M059J (cell line): ENCODE results near the gene RAD51B. TPM values are rescaled to one million over a fixed set of nuclear protein-coding genes. Genes with fewer than 3 reads are reported as not detected.

ENCODE experiments used
- DNase-seq: peaks from one replicate; pipeline ENCODE4 v3.0.0-alpha.2; 2012; ENCODE audit warnings: low read depth
- total RNA-seq: library from RNA; depleted of rRNA; stranded (reverse); fragments of >200 nt; shearing (Covaris generic); gene quantifications from 2 replicates; pipeline ENCODE4 v1.2.3, GENCODE V29; 2014

Gene RAD51B
- total RNA-seq, 1 experiment from 2014 or later, result 19.0 TPM

DNA sequence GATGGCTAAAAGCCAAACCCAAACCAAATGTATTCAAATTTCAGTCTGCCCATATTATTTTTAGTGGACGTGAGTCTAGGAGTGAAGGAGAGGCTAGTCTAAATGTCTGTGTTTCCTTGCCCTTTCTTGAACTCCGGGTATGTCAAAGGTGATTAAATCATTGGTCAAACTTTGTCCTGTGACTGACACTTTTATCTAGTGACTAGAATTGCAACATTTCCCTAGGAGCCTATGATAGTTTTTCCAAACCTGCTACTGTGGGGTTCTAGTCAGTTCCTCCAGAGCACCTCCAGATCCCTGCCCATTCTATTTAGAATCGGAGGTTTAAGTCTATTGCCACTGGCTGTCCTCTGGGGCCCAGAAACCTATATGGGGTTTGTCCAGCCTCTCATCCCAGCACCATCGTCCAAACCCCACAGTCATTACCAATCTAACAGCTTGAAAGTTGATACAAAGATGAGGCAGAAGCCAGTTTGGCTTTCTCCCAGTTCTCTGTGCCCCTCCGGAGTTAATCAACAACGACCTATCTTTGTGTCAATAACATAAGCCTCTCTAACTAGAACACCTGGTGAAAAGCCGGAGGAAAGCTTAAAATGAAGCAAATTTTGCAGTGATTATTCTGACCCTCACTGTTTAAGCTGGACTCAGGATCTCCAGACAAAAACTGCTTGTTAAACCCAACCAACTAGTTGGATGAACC lies 666.6 kb downstream of the RAD51B start:
- DNase-seq, result no peak

DNA sequence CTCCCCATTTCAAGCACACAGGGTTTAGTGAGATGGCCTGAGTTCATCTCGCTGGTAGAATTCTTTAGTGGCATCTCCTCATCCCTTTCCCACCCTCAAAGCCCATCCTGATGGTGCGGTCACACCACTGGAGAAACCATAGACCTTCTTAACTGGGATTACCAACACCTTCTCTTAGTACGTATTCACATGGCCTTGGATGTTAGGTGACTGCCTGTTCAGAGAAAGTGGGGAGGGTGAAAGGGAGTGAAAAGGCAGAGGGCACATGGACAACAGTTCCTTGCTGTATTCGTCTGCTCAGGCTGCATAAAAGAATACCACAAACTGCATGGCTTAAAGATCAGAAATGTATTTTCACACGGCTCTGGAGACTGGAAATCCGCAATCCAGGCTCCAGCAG lies 667.2 kb downstream of the RAD51B start:
- no peak for DNase-seq

DNA sequence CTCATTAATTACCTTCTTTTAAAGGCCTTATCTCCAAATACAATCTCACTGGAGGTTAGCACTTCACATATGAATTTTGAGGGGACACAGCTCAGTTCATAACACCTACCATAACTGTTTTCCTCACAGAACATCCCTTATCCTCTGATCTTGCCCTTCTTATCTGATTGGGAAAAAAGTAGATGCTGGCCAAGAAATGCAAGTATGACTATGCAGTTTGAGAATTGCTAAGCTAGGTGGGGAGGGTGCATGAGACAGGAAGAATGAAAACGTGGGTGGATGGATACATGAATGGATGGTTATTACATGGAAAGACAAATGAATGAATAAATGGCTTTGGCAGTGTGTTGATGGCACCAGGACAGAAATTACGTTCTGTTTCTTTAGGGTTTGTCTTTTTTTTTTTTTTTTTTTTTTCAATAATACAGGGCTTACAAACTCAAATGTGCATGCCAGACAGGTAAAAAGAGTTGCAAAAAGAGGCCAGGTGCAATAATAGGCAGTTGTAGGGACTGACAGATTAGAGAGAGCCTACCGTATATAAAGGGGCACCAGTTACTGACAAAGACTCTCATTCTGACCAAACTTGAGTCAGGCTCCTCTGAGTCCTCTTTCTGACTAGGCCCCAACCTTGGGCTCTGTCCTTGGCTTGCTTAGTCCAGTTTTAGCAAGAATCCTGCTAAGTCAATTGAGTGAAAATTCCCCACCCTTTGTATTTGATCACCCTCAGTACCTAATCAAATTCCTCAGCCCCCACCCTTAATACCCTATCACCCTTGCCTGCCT lies 668.4 kb downstream of the RAD51B start:
- DNase-seq, result peak; percentile 76

DNA sequence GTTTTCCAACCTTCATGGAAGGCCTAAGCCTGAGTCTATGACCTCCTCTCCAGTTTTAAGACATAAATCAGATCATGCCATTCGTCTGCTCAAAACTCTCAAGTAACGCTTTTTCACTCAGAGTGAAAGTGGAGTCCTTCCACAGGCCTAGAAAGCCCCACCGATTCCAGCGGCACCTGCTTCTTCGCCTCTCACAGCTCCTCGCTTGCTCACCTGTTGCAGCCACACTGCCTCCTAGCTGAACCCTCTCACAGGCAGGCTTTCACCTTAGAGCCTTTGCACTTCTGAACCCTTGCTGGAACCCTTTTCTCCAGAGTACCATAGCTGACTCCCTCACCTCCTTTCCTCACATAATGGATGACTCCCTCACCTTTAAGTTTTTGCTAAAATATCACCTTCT lies 672.2 kb downstream of the RAD51B start:
- no peak for DNase-seq

DNA sequence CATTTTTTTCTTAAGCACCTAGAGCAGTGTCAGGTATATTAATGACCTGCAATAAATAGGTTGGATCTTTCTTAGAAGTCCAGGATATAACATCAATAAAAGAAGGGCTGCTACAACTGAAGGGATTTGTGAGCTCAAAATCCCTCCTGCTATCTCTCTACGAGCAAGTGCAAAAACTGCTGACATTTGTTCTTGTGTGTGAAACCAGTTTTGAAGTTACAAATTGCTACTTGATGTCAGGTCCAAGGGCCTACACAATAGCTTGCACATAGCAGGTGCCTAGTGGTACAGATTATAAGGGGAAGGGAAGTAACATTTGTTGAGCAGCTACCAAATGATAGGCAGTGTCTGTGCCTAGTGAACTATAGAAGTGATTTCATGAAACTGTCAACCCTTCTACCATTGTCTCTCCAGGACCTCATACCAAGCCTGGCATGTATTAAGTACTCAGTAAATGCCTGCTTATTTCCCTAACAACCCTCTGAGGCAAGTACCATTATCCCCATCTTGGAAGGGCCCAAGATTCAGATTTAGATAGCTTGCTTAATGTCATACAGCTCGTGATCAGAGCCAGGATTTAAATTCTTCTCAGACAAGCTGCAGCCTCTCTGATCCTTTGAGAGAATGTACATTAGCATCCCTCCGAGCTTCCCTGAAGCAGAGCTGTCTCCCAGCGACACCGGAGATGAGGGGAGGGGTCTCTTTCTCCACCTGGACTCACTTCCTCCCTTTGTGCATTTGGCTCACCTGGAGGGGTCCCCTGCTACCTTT lies 673.0 kb downstream of the RAD51B start:
- no peak for DNase-seq

DNA sequence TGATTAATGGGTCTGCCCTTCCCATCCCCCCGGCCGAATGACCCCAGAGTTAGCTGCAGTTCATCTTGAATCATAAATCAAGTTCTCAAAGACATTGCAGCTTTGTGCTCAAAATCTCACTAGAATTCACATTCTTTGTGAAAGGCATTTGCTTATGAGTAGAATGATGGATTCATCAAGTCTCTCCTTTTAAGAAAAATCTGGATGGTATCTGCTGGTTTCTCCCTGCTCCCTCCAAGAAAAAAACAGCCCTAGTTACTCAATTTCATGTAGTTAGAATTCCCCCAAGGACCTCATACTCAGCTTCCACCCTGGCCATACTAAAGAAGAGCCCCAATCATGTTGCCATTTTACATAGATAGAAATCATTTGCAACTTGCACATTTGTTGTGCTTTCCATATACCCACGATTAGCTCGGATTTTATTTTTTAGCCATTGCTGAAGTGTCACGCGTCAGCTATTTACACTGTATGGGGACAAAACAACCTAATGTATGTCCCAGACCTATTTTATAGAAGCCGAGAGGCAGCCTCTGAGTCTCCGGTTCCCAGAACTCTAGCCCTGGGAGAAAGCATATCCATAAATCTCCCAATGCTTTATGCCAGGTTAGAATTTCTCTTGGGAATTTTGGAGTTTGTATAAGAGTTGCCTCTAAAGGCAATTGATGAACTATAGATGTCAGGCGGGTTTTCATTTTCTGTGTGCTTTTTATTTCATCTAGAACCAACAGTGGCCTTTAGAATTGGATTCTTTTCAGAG lies 673.8 kb downstream of the RAD51B start:
- no peak for DNase-seq

DNA sequence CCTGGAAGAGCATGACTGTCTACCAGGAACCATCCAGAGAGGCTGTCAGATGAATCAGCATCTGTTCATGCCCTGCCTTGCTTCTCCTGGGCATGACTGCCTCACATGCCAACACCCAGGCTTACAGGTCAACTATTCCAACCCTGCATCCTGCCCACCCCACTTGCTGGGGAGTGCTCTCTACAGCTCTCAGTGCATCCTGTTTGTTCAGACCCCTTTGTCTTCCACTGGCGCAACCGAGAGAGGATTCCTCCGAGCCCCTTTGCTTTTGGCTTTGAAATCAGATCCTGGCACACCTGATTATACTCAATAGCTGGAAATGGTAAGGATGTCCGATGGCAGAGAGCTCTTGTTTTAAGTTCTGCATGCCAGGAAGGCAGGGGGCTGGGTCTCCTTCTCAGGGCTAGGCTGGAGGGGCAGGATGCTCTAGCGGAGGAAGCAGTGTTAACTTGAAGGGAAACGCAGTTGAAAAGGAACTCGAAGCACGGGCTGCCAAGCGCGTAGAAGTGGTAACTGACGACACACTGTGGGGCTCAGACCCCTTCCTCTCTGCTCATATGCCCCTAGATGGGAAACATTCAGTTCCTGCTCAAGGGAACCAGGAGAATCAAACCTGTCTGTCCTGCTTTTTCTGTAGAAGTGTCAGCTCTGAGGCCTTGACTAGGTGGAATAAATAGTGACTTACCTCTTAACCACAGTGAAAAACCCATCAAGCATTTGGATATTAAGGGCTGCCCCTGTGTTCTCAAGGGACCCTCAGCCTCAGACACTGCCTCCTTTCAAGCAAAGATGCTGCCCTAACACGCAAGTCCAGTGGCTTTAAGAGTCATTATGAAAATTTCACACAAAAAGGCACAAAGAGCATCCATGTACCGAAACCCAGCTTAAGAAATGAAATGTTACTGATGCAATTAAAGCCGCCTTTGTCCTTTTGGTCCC lies 675.8 kb downstream of the RAD51B start:
- no peak for DNase-seq

DNA sequence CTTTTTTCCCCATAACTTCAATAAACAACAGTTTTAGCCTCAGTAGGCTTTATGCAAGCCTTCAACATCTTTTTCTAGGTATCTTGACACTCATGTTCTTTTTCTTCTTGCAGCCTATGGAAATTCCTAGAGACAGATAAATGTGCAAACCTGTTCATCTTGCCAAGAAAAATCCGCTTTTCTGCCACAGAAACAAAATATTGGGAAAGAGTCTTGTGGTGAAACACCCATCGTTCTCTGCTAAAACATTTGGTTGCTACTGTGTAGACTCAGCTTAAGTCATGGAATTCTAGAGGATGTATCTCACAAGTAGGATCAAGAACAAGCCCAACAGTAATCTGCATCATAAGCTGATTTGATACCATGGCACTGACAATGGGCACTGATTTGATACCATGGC lies 677.4 kb downstream of the RAD51B start:
- no peak for DNase-seq

DNA sequence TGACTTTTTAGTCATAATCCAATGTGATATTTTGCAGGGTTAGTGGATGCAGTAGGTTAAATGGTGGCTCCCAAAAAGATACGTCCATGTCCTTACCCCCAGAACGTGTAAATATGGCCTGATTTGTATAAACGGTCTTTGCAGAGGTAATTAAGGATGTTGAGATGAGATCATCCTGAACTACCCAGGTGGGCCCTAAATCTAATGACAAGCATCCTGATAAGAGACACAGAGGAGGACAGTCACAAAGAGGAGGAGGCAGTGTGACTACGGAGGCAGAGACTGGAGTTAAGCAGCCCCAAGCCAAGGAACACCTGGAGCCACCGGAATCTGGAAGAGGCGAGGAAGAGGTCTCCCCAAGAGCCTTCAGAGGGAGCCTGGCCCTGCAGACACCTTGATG lies 679.9 kb downstream of the RAD51B start:
- DNase-seq, result no peak

DNA sequence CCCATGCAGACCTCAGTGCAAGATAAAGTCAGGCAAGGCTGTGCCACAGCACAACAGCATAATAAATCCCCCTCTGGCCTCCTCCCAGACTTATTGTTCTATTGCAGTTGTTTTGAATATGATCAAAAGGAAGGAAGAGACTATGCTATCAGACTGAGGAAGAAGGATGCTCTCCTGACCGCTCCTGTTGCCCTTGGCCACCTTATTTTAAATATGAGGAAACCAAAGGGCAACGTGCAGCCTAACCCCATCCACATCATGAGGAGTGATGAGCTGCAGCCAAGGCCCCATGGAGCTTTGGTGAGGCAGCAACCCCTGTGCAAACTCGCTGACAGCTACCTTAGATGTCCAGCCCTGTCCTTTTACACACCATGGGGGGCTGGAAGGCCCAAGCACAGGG lies 681.6 kb downstream of the RAD51B start:
- DNase-seq, result no peak

DNA sequence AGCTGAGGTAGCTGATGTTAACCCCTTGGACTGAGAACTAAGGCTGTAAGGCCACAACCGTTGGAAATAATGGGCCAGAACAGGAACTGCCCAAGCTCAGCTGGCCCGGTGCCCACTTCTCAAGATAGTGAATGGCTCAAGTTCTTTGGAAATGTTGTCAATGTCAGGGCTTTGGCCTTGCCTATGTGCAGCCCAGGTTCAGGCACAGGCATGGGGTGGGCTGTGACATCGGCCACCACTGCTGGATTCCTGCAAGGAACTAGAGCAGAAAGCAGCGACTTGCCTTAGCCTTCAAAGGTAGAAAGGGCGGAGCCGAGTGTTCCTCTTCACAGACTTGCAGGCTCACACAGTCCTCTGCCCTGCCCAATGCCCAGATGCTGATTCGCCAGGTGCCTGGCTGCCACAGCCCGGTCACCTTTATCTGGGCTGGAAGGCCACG lies 682.1 kb downstream of the RAD51B start:
- no peak for DNase-seq

DNA sequence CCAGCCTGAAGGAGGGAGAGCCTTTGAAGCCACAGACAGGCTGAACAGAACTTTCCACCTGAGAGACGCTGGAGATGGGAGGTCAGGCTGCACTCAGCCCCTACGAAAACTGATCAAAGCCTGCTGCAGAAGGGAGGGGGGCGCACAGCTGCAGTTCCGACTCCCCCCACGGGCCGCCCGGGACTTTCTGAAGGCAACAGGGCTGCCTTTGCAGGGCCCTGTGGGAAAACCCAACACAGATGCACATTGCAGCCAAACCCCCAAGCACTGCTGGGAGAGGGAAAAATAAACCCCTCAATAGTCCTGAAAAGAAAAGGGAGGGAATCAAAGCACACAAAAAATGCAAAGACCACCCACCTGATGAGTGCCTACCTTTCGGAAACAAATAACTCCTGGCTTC lies 682.7 kb downstream of the RAD51B start:
- DNase-seq, result no peak

DNA sequence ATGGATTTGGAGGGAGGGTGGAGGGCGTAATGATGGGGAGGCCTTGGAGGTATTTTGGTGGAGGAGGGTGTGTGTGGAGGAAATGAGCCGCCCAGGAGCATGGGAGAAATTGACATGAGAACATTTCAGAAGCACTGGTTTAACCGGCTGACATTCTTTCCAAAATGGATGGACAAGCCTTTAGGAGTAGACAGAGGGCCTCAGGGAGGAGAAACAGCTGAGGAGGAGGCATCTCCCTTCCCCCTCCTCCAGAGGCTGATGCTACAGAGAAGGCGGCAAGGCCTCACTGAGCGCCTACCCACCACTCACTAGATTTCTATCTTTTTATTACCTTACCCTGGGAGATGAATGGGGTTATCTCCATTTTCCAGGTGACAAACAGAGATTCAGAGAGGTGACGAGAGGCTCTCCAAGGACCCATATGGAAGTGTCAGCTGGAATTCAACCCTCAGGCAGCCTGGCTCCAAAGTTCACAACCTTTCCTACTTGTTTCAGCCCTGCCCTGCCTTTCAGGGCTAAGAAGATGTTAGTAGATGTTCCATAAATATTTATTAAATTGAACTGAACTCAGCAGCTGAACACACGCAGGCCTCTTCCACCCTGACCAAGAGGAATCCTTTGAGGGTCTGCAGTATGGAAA lies 683.7 kb downstream of the RAD51B start:
- DNase-seq, result no peak

DNA sequence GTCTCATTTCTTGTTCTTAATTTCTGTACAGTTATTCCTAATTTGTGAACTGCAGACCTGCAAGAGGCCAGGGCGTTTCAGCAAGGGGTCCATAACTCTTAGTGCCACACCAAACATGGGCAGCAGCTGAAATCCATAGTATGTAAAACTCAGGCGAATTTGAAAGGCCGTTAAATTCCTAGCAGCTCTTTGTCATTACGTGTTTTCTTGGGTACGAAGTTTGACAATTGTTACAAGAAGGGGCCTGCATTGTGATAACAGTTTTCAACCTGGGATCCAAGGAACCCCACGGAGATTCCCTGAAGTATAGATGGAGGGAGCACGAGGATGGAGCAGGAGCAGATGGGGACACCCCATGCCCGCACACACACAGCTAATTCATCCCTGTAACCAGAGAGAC lies 685.3 kb downstream of the RAD51B start:
- no peak for DNase-seq

DNA sequence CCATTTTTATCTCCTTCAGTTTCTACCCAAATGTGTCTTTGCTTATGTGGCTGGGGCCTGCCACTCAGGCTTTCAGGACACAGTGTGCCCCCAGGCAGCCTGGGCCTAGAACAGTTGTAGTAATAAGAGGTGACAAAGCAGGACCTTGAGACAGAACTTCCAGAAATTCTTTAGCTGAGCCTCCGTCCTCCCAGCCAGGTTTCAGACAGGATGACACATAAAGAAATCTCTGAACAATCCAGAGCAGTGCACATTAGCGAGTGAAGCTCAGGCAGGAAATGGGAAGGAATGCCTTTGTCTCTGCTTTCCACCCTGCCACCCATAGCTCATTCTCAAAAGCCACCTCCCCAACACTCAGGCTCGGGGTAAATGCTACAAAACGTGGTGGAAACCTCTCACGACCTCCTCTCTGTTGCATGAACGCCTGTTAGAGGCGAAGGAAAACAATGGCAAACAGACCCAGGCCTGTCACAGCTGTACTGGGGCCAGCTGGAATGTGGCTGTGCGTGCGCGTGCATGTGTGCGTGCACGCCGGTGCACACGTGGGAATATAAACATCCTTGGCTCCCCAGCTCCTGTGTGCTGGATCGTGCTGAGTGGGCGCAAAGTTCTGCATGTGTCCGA lies 686.6 kb downstream of the RAD51B start:
- peak; percentile 83 for DNase-seq

DNA sequence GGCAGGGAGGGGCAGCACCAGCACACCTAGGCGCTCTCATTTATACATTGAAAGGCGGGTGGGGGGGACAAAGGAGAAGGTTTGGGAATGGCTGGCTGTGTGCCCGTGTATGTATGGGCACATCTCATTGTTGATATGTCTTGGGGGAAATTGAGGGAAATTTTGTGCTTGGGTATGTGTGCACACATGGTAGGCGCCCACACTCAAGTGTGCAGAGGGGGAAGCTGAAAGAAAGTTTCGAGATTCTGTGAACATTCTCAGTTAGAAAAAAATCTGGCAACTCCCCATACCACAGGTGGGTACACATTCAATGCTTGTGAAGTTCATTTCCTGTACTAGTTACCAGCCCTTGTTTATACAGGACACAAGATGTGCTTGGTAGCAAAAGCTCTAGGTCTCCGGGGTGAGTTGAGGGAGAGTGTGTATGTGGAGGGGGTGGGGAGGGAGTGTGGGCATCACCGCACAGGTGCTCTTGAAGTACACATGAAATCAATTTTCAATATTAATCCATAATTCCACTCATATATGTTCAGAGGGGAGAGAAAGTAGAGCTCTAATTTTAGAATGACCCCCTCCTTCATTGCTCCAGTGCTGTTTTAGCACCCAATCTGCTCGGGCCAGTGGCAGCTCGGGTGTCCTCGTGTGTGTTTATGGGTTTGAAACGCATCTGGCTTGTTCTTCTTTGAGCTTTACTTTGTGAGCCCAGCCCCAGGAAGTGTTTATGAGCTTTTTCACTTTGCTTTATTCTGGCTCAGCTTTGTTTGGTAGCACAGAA lies 687.3 kb downstream of the RAD51B start:
- peak; percentile 69 for DNase-seq

DNA sequence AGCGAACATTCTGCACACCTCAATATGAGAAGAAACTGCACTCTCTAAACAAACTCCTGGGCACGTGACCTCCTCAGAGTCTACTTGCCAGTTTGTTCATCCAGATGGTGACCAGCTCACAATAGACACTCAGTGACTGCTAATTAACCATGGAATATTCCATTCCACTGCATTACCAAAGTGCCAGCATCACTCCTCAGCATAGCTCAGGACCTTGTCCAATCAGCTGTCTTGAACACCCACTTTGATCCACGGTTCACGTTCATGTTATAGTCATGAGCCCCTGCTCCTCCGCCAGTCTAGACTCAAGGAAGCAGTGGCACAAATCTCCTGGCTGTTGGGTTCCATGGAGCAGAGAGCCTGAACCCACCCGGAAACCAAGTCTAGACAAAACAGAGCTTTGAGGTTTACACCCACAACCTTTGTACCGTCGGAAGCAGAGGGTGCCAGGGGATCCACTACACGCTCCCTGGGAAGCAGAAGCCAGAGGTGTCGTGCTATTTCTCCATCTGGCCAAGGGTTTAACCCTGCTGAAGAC lies 688.0 kb downstream of the RAD51B start:
- DNase-seq, result no peak

DNA sequence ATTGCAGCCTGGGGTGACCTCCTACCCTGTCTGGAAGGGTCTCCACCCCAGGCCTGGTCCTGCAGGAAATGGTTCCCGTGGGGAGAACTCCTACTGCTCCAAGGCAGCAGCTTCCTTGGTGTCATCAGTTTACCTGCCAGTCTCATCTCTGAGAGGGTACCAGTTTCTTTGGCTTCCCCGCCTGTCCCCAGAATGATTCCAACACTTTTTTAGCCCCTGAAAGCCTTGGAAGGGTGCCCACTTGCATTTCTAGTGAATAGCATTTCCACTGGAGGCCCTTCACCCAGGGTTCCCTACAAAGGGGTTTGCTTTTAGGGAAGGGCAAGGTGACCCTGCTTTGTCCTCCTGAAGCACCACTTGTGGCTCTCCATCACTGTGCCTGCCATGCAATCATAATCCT lies 689.0 kb downstream of the RAD51B start:
- DNase-seq, result no peak
